DLD1 (cell line): ENCODE results near the gene MSH4.
"Not testable (repeated sequence)": the region's sequence is repeated elsewhere in the genome, so short reads cannot be mapped to it uniquely, and the experiment has no call there.

Experiments used
- in situ Hi-C: cut with HindIII; loops from 2 replicates; pipeline ENCODE4 v1.10.0; 2017; ENCODE audit warnings: low sequenced_read_pairs

MSH4 gene

DNA sequence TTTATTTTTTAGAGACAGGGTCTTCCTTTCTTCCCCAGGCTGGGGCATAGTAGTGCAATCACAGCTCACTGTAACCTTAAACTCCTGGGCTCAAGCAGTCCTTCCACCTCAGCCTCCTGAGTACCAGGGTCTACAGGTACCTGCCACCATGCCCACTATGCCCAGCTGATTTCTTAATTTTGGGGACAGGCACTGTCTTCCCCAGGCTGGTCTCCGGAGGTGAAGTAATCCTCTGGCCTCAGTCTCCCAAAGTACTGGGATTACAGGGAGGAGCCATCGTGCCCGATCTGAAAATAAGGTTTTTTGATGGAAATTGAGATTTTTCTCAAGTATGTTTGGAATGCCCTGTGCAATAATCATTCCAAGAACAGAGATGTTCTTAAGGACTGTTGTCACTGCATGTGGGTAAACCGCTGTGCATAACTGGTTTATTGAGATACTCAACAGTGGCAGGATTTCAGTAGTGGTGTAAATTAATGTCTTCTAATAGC lies 934 bp upstream of the MSH4 start:
- in situ Hi-C loops: no loop called here

DNA sequence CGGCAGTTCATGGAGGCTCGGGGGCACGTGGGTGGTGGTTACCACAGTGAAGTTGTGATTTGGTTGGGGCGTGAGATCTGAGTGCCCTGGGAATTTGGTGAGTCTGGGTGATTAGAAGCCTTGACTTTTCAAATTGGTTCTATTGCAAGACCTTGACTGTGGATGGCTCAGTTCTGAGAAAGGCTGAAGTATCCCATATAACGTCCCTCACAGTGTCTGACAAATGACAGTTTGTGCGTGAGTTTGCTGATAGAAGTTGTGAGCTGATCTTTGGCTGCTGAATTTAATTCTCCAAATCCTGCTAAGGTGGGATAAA lies 549 bp downstream of the MSH4 start:
- in situ Hi-C loops: no loop called here

DNA sequence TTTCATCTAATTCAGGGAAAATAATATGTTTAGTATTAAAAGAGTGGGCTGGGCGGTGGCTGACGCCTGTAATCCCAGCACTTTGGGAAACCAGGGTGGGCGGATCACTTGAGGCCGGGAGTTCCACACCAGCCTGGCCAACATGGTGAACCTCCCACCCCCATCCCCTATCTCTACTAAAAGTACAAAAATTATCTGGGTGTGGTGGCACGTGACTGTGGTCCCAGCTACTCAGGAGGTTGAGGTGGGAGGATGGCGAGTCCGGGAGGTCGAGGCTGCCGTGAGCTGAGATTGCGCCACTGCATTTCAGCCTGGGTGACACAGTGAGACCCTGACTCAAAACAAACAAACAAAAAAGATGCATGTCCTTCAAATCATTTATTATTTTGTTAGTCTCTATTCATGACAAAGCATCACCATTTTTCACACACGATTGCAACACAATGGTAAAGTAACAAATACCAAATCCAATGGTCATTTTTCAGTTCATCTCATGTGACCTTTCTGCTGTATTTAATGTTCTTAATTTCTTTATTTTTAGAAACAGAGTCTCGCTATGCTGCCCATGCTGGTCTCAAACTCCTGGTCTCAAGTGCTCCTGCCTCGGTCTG lies 1.0 kb downstream of the MSH4 start:
- in situ Hi-C loops: no loop called here

DNA sequence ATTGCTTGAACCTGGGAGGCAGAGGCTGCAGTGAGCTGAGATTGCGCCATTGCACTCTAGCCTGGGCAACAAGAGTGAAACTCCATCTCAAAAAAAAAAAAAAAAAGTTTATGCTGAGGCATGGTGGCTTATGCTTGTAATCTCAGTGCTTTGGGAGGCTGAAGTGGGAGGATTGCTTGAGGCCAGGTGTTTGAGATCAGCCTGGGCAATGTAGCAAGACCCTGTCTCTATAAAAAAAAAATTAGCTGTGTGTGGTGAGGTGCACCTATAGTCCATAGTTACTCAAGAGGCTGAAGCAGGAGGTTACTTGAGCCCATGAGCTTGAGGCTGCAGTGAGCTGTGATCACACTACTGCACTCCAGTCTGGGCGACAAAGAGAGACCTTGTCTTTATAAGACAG lies 4.8 kb downstream of the MSH4 start:
- in situ Hi-C loops: not testable (repeated sequence)

DNA sequence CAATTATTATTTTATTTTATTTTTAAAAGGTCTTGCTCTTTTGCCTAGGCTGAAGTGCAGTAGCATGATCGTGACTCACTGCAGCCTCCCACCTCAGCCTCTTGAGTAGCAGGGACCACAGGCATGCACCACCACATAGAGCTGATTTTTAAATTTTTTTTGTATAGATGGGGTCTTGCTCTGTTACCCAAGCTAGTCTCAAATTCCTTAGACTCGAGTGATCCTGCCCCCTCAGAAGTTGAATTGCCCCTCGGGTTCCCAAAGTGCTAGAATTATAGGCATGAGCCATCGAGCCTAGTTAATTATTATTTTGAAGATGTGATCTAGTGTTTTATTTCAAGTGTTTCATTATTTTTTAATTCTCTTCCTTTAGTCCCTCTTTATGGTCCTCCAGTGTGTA lies 12.2 kb downstream of the MSH4 start:
- in situ Hi-C loops: no loop called here

DNA sequence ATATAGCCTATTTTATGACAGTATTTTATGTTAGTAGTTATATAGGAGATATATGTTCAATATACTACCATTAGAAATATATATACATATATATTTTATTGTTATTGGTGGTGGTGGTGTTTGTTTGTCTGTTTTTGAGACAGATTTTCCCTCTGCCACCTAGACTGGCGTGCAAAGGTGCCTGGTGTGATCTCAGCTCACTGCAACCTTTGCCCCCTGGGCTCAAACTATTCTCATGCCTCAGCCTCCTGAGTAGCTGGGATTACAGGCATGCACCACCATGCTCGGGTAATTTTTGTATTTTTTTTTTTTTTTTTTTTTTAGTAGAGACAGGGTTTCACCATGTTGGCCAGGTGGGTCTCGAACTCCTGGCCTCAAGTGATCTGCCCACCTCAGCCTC lies 13.4 kb downstream of the MSH4 start:
- in situ Hi-C loops: not testable (repeated sequence)

DNA sequence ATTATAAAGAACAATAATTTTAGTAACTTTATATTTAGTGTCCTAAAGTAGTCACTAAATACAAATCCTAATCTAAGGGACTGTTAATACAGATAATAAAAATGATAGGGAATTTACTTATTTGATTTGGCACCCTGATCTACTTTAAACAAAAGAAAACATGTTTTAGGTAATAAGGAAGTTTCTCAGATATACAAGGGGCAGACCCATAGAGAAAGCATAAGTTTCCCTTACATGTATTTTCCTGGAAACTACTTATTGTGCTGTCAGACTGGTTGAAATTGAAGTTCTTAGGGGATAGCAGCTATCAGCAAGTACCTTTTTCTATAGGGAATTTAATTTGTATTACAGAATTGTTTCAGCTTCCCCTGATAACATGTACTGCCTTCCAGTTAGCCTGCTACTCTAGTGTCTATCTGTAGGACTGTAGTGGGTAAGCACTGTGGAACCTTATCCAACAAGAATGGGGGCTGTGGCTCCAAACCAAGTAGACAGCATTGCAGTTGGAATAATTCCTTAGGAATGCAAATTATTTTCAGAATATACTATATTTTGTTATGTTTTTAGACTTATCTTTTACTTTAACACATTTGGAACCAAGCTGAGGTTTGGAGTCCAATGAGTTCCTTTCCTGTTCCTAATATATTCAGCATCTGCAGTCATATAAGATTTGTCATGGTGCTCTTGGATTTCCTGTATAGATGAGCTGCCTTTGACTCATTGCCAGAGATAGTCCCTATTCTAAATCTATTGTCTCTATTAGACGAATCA lies 14.7 kb downstream of the MSH4 start:
- in situ Hi-C loops: no loop called here

DNA sequence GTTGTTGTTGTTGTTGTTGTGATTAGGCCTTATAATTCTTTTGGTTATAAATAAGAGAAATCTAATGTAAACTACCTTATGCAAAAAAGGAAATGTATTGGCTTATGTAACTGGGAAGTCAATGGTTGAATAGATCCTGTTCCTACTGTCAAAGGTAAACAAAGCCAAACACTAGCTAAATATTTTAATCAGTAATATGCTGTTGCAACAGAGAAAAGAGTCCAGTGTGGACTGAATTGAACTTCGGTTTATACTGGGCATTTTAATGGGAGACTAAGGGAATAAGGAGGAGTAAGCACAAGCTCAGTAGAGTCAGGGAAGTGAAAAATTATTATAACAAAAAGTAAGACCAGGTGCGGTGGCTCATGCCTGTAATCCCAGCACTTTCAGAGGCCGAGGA lies 15.4 kb downstream of the MSH4 start:
- in situ Hi-C loops: no loop called here

DNA sequence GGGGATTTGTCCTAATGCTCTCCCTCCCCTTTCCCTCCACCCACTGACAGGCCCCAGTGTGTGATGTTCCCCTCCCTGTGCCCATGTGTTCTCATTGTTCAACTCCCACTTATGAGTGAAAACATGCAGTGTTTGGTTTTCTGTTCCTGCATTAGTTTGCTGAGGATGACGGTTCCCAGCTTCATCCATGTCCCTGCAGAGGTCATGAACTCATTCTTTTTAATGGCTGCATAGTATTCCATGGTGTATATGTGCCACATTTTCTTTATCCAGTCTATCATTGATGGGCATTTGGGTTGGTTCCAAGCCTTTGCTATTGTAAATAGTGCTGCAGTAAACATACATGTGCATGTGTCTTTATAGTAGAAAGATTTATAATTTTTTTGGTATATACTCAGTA lies 26.9 kb downstream of the MSH4 start:
- in situ Hi-C loops: not testable (repeated sequence)

DNA sequence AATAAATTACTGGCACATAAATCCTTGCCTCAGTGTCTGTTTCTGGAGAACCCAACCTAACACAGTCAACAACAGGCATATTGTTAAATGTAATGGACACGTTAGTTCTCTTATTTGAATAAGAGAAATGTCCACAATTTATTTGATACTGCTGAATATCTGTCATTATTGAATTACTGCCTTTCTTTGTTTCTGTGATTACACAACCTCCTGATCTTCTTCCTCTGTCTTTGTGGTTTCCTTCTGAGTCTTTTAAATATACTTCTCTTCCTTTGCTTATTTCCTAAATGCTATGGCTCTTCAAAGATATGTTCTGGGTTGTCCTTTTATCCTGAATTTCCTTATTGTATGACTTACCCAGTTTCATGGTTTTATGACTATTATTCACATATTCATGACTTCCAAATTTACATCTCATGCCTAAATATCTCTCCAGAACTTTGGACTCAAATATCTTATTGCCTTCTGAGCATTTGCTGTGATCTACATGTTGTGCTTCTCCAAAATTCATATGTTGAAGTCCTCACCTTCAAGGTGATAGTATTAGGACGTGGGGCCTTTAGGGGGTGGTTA lies 39.9 kb downstream of the MSH4 start:
- in situ Hi-C loops: no loop called here

DNA sequence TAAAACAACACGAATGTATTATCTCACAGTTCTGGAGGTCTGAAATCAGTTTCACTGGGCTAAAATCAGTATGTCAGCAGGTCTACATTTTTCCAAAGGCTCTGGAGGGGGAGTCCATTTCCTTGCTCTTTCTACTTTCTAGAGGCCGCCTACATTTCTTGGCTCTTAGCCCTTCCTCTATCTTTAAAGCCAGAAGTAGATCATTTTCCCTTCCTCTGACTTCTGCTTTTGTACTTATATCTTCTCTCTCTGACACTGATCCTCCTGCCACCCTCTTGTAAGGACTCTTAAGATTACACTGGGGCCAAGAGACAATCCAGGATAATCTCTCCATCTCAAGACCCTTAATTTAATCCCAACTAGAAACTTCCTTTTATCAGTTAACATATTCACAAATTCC lies 41.4 kb downstream of the MSH4 start:
- in situ Hi-C loops: no loop called here

DNA sequence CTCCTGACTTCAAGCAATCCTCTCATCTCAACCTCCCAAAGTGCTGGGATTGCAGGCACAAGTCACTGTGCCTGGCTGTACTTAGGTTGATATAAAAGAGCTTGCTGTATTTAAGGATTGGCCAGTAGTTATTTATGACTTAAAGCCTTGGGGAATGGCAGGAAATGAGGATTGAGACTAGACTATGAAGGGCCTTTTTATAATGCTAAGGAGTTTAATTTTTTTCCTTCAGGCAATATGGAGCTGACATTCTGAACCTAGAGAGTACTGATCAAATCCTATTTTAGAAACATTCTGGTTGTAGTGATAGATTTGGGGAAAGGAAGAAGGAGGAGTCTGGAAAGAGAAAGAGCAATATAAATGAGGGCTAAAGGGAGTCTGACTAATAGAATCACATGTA lies 44.7 kb downstream of the MSH4 start:
- in situ Hi-C loops: no loop called here

DNA sequence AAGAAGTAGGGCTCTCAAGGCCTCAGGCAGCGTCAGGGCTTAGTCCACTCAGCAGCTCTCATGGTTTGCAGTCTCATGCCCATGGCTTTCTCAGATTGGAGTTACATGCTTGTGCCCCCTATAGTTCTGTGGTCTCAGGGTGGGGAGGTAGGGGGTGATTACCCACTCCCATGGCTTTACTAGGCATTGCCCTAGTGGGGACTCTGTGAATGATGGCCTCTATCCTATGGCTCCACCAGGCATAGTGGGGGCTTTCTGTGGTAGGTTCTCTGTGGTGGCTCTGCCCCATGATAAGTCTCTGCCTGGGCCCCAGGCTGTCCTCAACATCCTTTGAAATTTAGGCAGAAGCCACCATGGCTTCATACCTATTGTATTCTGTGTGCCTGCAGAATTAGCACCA lies 48.9 kb downstream of the MSH4 start:
- in situ Hi-C loops: no loop called here

DNA sequence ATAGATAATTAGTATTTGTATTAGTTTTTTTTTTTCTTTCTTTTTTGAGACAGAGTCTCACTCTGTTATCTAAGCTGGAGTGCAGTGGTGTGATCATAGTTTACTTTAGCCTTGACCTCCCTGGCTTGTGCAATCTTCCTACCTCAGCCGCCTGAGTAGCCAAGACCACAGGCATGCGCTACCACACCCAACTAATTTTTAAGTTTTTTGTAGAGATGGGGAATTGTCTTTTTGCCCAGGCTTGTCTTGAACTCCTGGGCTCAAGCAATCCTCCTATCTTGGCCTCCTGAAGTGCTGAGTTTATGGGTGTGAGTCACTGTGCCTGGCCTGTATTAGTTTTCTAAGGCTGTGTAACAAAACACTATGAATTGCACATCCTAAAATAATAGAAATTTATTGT lies 58.3 kb downstream of the MSH4 start:
- in situ Hi-C loops: no loop called here

DNA sequence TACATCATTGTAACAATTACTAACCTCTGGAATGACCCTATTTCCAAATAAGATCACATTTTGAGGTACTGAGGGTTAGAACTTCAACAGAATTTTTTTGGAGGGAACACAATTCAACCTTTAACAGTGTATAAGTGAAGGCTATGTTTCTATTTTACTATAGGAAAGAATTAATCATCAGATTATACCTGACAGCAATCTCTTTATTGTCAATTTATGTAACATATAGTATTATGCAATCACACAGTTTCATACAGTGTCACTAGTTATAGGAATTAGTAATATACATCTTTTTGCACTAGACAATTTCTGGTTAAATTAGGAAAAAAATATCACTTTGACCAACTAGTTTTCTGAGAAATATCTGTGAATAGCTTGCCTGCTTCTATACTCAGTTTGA lies 59.1 kb downstream of the MSH4 start:
- in situ Hi-C loops: no loop called here

DNA sequence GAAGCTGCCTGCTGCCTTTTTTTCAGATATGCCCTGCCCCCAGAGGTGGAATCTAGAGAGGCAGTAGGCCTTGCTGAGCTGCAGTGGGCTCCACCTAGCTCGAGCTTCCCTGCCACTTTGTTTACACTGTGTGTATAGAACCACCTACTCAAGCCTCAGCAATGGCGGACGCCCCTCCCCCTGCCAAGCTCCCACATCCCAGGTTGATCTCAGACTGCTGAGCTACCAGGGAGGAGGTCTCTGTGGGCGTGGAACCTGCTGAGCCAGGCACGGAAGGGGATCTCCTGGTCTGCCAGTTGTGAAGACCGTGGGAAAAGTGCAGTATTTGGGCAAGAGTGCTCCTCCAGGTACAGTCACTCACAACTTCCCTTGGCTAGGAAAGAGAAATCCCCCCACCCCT lies 65.1 kb downstream of the MSH4 start:
- in situ Hi-C loops: no loop called here

DNA sequence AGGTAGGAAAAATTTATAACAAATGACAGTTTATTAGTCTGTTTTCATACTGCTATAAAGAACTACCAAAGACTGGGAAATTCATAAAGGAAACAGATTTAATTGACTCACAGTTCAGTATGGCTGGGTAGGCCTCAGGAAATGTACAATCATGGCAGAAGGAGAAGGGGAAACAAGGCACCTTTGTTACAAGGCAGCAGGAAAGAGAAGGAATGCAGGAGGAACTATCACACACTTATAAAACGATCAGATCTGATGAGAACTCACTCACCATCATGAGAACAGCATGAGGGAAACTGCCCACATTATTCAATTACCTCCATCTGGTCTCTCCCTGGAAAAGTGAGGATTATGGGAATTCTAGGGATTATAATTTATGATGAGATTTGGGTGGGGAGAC lies 74.3 kb downstream of the MSH4 start:
- in situ Hi-C loops: no loop called here

DNA sequence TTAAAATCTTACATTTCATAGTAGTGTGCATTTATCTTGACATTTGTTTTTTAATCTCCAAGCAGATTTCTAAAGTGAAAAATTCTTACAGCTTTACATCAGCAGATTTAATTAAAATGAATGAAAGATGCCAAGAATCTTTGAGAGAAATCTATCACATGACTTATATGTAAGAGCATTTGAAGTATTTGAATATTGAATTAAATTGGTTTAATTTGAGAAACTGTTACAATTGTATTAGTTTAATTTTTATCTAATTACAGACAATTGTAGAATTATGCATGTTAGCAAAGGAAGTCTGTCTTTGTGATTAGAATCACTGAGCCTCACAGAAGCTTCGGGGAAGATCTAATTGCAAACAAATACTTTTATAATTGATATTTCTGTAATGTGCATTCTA lies 83.3 kb downstream of the MSH4 start:
- in situ Hi-C loops: no loop called here

DNA sequence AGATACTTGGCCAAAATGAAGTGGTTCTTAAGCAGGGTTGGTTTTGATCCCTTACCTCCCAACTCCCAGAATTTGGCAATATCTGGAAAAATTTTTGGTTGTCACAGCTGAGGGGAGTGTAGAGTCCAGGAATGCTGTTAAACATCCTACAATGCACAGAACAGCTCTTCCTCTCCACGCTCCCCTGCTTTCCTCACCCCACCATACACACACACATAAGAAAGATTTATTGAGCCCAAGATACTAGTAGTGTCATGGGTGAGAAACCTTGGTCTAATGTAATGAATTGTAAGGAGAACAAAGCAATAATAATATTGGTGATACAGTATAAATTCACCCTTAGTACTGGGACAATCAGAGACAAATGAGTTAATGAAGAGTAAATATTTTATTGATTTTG lies 87.8 kb downstream of the MSH4 start:
- in situ Hi-C loops: no loop called here

DNA sequence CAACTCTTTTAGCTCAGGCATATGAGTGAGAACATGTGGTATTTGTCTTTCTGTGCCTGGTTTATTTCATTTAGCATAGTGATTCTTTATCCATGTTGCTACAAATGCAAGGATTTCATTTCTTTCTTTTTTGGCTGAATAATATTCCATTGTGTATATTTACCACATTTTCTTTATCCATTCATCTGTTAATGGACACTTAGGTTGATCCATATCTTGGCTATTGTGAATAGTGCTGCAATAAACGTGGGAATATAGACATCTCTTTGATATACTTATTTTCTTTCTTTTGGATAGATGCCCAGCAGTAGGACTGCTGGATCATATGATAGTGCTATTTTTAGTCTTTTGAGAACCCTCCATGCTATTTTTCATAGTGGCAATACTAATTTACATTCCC lies 104.7 kb downstream of the MSH4 start:
- in situ Hi-C loops: no loop called here

DNA sequence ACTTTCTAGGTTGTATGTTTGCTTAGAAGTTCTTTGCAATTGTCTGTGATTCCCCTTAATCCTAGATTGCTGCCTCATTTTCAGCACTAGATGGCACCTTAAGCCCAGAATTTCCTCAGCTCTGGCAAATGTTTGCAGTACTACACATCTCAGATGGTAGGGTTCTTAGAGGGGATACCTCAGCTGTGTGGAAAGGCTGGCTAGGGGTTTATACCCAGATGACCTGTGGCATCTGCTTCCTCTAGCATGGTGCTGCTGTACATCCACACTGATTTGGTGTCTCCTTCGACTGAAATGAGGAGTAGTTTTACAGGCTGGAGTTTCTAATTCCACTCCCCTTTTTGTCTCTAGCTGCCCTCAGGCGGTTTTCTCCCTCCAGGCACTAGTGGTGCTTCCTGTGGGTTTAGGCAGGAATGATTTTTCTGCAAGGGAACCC lies 112.1 kb downstream of the MSH4 start:
- in situ Hi-C loops: no loop called here

DNA sequence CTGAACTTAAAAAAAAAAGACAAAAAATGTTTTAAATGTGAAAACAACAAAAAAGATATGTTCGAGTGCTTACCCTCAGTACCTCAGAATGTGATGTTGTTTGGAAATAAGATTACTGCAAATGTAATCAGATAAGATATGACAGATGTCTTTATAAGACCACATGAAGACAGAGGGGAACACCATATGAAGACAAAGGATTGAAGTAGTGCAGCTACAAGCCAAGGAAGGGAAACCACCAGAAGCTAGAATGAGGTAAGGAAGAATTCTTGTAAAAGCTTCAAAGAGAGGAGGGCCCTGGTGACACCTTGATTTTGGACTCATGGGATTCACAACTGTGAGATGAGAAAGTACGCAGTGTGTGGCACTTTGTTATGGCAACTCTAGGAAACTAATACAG lies 120.2 kb downstream of the MSH4 start:
- in situ Hi-C loops: no loop called here

DNA sequence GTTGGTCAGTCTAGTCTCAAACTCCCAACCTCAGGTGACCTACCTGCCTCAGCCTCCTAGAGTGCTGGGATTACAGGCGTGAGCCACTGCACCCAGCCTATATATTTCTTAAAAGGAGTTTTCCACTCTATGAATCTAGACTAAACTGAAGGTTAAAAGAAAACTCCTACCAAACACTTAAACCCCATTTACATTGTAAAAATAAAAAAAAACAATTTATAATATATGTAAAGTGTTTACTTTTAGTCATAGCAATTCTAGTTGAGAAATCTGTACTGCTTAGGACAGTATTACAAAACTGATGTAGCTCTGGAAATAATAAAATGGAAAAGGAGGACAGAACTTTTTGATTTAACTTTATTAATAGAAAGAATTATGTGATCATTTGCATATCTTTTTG lies 126.0 kb downstream of the MSH4 start:
- in situ Hi-C loops: no loop called here
